Mesendoderm (in vitro differentiated cells): ENCODE results near the gene FXYD7.
"Not testable (repeated sequence)": the region's sequence is repeated elsewhere in the genome, so short reads cannot be mapped to it uniquely, and the experiment has no call there.

ENCODE experiments used
- DNase-seq: peaks from one replicate; pipeline ENCODE4 v3.0.0; 2013
- H2AK5ac ChIP-seq: 2 replicates; pipeline ENCODE4 v1.6.1; 2013; ENCODE audit warnings: low read length, inconsistent platforms
- H2BK120ac ChIP-seq: 2 replicates; pipeline ENCODE4 v1.6.1; 2013; ENCODE audit warnings: low read depth, mild to moderate bottlenecking, low read length, moderate library complexity, mixed read lengths
- H2BK15ac ChIP-seq: replicated peaks from 2 replicates; pipeline ENCODE4 v1.6.1; 2013; ENCODE audit warnings: low read depth, mild to moderate bottlenecking, moderate library complexity
- H2BK5ac ChIP-seq: 2 replicates; pipeline ENCODE4 v1.6.1; 2013; ENCODE audit warnings: low read length, inconsistent platforms
- H3K18ac ChIP-seq: 2 replicates; pipeline ENCODE4 v1.6.1; 2013; ENCODE audit warnings: mild to moderate bottlenecking, low read length, mixed read lengths
- H3K23ac ChIP-seq: one replicate; pipeline ENCODE4 v1.6.1; 2013; ENCODE audit warnings: low read length
- H3K27ac ChIP-seq: 2 replicates; pipeline ENCODE4 v1.5.1; 2013; ENCODE audit warnings: low read depth, mild to moderate bottlenecking, inconsistent platforms, low read length, moderate library complexity
- H3K27me3 ChIP-seq: 2 replicates; pipeline ENCODE4 v1.6.1; 2013; ENCODE audit warnings: low read length, control low read depth, mild to moderate bottlenecking, inconsistent platforms; ENCODE audit not compliant: insufficient read depth, poor library complexity
- H3K36me3 ChIP-seq: 2 replicates; pipeline ENCODE4 v1.6.1; 2013; ENCODE audit warnings: low read length, inconsistent platforms; ENCODE audit not compliant: control insufficient read depth, insufficient read depth
- H3K4ac ChIP-seq: one replicate; pipeline ENCODE4 v1.6.1; 2013; ENCODE audit warnings: low read depth, mild to moderate bottlenecking, low read length, moderate library complexity
- H3K4me1 ChIP-seq: 2 replicates; pipeline ENCODE4 v1.6.1; 2013; ENCODE audit warnings: low read depth, low read length, inconsistent platforms; ENCODE audit not compliant: control insufficient read depth
- H3K4me2 ChIP-seq: 2 replicates; pipeline ENCODE4 v1.6.1; 2013; ENCODE audit warnings: low read length
- H3K4me3 ChIP-seq: 2 replicates; pipeline ENCODE4 v1.5.1; 2013; ENCODE audit warnings: mild to moderate bottlenecking, low read length
- H3K56ac ChIP-seq: one replicate; pipeline ENCODE4 v1.6.1; 2013; ENCODE audit warnings: low read length
- H3K79me1 ChIP-seq: 2 replicates; pipeline ENCODE4 v1.6.1; 2013; ENCODE audit warnings: low read length, inconsistent platforms
- H3K79me2 ChIP-seq: 2 replicates; pipeline ENCODE4 v1.6.1; 2013; ENCODE audit warnings: mild to moderate bottlenecking, low read length; ENCODE audit not compliant: control insufficient read depth, insufficient read depth
- H3K9ac ChIP-seq: 2 replicates; pipeline ENCODE4 v1.6.1; 2013; ENCODE audit warnings: low read length, inconsistent platforms
- H4K5ac ChIP-seq: one replicate; pipeline ENCODE4 v1.6.1; 2013; ENCODE audit warnings: low read length
- H4K8ac ChIP-seq: one replicate; pipeline ENCODE4 v1.6.1; 2013; ENCODE audit warnings: low read depth, mild to moderate bottlenecking, control low read depth, low read length, moderate library complexity
- WGBS: extraction: QIAGEN DNeasy Blood & Tissue Kit; methylation state at CpG from one replicate; pipeline ENCODE4 v1.1.7; 2013; ENCODE audit warnings: low lambda C conversion rate, missing lambda C conversion rate; ENCODE audit not compliant: insufficient coverage; ENCODE audit errors: extremely low coverage; 5-methylcytosine and 5-hydroxymethylcytosine counted together

FXYD7 gene

DNA sequence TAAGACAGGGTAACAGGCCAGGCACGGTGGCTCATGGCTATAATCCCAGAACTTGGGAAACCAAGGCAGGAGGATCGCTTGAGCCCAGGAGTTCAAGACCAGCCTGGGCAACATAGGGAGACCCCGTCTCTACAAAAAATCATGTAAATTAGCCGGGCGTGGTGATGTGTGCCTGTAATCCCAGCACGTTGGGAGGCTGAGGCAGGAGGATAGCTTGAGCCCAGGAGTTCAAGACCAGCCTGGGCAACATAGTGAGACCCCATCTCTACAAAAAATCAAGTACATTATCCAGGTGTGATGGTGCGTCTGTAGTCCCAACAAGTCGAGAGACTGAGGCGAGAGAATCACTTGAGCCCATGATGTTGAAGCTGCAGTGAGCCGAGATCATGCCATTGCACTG is 39.4 kb upstream of the FXYD7 start:
- not testable (repeated sequence) for DNase-seq, H3K18ac ChIP-seq
- WGBS, result no CpG with 5 or more reads among the region's 10 CpGs

GRCh38 chr19:35104361-35104760 is 38.7 kb upstream of the FXYD7 start:
- no peaks in the 10 kb centered on the region for H3K79me2 ChIP-seq
- no peak overlapping the region for H3K4me3 ChIP-seq
- no peak overlapping the region for H3K27ac ChIP-seq
- no peaks in the 10 kb centered on the region for H3K36me3 ChIP-seq
- no peak overlapping the region for H3K23ac ChIP-seq
- H2BK15ac ChIP-seq, result no peak overlapping the region
- H2BK120ac ChIP-seq, result no peak overlapping the region
- no peaks in the 10 kb centered on the region for H3K4me1 ChIP-seq
- H3K4me2 ChIP-seq, result no peak overlapping the region
- H2BK5ac ChIP-seq, result no peak overlapping the region
- H3K9ac ChIP-seq, result no peak overlapping the region
- no peak overlapping the region for H3K4ac ChIP-seq
- no peaks in the 10 kb centered on the region for H3K27me3 ChIP-seq
- H3K18ac ChIP-seq, result no peak overlapping the region
- DNase-seq, result no peak
- WGBS, result no CpG with 5 or more reads among the region's 11 CpGs
- no peak overlapping the region for H3K56ac ChIP-seq
- H4K5ac ChIP-seq, result no peak overlapping the region
- H3K79me1 ChIP-seq, result no peaks in the 10 kb centered on the region
- H2AK5ac ChIP-seq, result no peak overlapping the region
- H4K8ac ChIP-seq, result no peak overlapping the region

More for the DNA sequence above, 39.4 kb upstream of the FXYD7 start:
- H3K27ac ChIP-seq, H3K9ac ChIP-seq, H2BK120ac ChIP-seq, H2AK5ac ChIP-seq, H2BK15ac ChIP-seq, H3K36me3 ChIP-seq, H3K4ac ChIP-seq, H3K4me1 ChIP-seq, H4K5ac ChIP-seq, H3K79me2 ChIP-seq, H3K23ac ChIP-seq, H3K56ac ChIP-seq, H3K4me3 ChIP-seq, H4K8ac ChIP-seq, H3K4me2 ChIP-seq, H2BK5ac ChIP-seq, H3K27me3 ChIP-seq, H3K79me1 ChIP-seq: not testable (repeated sequence)

- H3K79me2 ChIP-seq, result no peaks in the 10 kb centered on the region
- H2AK5ac ChIP-seq, result no peak overlapping the region
- no peaks in the 10 kb centered on the region for H3K4me1 ChIP-seq
- no CpG with 5 or more reads among the region's 6 CpGs for WGBS
- H2BK5ac ChIP-seq, result no peak overlapping the region
- H3K27me3 ChIP-seq, result no peaks in the 10 kb centered on the region
- no peaks in the 10 kb centered on the region for H3K79me1 ChIP-seq
- no peak overlapping the region for H2BK120ac ChIP-seq
- H3K4ac ChIP-seq, result no peak overlapping the region
- H3K4me2 ChIP-seq, result no peak overlapping the region
- H3K9ac ChIP-seq, result no peak overlapping the region
- no peak overlapping the region for H4K8ac ChIP-seq
- no peak overlapping the region for H2BK15ac ChIP-seq
- no peak overlapping the region for H4K5ac ChIP-seq
- no peaks in the 10 kb centered on the region for H3K36me3 ChIP-seq
- H3K23ac ChIP-seq, result no peak overlapping the region
- H3K56ac ChIP-seq, result no peak overlapping the region
- no peak overlapping the region for H3K4me3 ChIP-seq
- no peak for DNase-seq
- H3K18ac ChIP-seq, result no peak overlapping the region
- H3K27ac ChIP-seq, result no peak overlapping the region
These were observed 38.0 kb upstream of the FXYD7 start for GRCh38 chr19:35105047-35105410.

- Histone ChIP-seq H2BK15ac (no peak overlapping the region), H3K4me1 (no peaks in the 10 kb centered on the region), H3K79me2 (no peaks in the 10 kb centered on the region), H4K8ac (no peak overlapping the region), H3K27ac (no peak overlapping the region), H3K4ac (no peak overlapping the region), H3K27me3 (no peaks in the 10 kb centered on the region), H3K79me1 (no peaks in the 10 kb centered on the region), H2BK120ac (no peak overlapping the region), H3K18ac (no peak overlapping the region), H2AK5ac (no peak overlapping the region), H3K9ac (no peak overlapping the region), H2BK5ac (no peak overlapping the region), H3K36me3 (no peaks in the 10 kb centered on the region), H3K23ac (no peak overlapping the region), H3K56ac (no peak overlapping the region), H3K4me3 (no peak overlapping the region), H3K4me2 (no peak overlapping the region), H4K5ac (no peak overlapping the region)
- WGBS, result no CpG with 5 or more reads among the region's 30 CpGs
- DNase-seq, result no peak
These were observed 37.4 kb upstream of the FXYD7 start for GRCh38 chr19:35105411-35106290.

DNA sequence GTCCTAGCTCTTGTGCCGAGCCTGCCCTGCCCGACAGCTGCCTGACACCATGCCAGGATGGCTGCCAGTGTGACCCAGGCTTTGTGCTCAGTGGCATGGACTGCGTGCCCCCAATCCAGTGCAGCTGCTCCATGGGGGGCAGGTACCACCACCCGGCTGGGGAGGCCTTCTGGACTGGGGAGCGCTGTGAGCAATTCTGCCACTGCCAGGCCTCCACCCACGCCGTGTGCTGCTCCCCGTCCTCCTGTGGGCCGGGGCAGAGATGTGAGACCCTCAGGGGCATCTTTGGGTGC is 36.8 kb upstream of the FXYD7 start:
- H3K4ac ChIP-seq, result no peak overlapping the region

More for the DNA sequence above, 36.8 kb upstream of the FXYD7 start:
- Histone ChIP-seq H3K9ac (no peak overlapping the region), H3K27me3 (no peaks in the 10 kb centered on the region), H3K4me3 (no peak overlapping the region), H3K36me3 (no peaks in the 10 kb centered on the region), H3K56ac (no peak overlapping the region), H2BK15ac (no peak overlapping the region), H3K27ac (no peak overlapping the region), H2AK5ac (no peak overlapping the region), H3K4me1 (no peaks in the 10 kb centered on the region), H3K79me1 (no peaks in the 10 kb centered on the region), H4K8ac (no peak overlapping the region), H3K4me2 (no peak overlapping the region), H3K23ac (no peak overlapping the region), H2BK5ac (no peak overlapping the region), H3K18ac (no peak overlapping the region), H2BK120ac (no peak overlapping the region), H3K79me2 (no peaks in the 10 kb centered on the region), H4K5ac (no peak overlapping the region)
- DNase-seq, result no peak
- WGBS, result no CpG with 5 or more reads among the region's 9 CpGs
